Amniotic stem cell (primary cell): ENCODE data around the gene IGFBP6.

ENCODE experiments used
- DNase-seq: peaks from one replicate; lab custom pipeline; 2025; lab: John Stamatoyannopoulos, UW

IGFBP6 gene, protein sequence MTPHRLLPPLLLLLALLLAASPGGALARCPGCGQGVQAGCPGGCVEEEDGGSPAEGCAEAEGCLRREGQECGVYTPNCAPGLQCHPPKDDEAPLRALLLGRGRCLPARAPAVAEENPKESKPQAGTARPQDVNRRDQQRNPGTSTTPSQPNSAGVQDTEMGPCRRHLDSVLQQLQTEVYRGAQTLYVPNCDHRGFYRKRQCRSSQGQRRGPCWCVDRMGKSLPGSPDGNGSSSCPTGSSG

DNA sequence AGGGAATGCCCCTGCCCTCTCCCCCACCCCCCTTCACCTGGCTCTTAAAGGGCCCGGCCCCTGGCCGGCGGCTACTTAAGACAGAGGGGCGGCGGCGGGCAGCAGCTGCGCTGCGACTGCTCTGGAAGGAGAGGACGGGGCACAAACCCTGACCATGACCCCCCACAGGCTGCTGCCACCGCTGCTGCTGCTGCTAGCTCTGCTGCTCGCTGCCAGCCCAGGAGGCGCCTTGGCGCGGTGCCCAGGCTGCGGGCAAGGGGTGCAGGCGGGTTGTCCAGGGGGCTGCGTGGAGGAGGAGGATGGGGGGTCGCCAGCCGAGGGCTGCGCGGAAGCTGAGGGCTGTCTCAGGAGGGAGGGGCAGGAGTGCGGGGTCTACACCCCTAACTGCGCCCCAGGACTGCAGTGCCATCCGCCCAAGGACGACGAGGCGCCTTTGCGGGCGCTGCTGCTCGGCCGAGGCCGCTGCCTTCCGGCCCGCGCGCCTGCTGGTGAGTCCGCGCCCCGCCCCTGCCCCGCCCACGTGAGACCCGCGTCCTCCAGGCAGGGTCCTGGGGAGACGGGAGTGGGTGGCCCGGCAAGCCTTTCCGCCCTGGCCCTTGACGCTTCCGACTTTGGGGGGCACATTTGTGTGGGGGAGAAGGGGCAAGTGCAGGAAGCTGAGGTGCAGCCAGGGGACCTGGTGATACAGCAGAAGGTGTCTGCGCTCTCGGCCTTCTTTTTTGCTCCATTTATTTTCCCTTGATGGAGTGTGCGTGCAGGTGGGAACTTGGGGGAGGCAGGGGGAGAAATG, at the start of gene IGFBP6:
IGFBP6 (plus strand) TSS at position 104 of the 790 bp plus-strand sequence; CDS start at position 155, 51 bp downstream.
- peak; percentile 19 for DNase-seq

DNA sequence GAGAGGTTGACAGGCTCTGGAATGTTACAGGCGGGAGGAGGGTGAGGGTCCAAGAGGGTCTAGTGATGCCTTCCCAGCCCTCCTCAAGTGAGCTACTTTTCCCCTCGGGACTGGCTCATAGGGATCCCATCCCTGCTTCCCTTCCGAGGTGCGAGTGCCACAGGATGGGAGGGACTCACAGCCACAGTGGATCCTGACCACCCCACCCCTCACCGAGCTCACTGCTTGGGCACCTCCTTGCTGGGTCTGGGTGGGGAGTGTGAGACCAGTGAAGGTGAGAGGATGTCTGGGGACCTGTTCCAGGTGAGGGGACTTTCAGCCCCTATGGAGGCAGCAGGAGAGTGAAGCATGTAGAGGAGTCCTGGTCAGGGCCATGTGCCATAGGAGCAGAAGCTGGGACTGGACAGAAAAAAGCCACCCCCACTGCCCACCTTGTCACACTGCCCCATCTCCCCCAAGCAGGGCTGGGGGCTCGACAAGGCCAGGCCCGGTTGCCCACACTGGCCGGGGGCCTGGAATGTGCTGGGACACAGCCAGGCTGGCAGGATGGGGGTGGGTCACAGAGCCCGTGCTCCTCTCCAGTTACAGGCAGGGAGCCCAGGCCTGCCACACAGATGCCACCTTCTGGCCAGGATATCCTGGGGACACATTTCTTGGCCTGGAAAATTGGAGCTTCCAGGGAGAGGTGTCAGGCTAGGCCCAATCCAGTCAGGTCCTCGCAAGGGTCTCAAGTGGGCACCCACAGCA, 49.3 kb upstream of the IGFBP6 start:
- DNase-seq: no peak

DNA sequence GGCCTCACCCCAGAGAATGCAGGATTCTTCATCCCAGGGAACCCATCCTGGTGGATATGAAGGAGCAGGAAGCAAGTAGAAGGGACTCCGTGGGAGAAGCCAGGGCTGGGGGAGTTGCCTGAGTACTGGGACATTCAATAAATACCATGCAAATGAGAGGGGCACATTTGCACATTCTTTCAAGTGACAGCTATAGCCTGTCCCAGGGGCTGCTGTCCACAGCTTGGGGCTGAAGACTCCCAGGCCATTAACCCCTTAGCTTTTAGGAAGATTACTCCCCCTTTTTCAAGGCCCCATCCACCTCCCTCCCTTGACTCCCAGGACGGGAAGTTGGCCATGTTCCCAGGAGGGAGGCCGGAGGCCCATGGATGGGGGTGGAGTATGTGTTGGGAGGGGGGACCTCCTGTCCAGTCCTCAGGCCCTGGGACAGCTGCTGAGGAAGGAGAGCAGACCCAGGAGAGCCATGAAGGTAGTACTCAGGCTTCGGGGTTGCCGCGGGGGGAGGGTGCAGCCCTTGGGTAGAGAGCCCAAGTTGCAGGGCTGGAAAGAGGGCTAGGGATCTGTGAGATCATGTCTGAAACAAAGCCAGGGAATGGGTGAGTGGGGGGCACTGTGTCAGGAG, 48.6 kb upstream of the IGFBP6 start:
- DNase-seq: no peak

DNA sequence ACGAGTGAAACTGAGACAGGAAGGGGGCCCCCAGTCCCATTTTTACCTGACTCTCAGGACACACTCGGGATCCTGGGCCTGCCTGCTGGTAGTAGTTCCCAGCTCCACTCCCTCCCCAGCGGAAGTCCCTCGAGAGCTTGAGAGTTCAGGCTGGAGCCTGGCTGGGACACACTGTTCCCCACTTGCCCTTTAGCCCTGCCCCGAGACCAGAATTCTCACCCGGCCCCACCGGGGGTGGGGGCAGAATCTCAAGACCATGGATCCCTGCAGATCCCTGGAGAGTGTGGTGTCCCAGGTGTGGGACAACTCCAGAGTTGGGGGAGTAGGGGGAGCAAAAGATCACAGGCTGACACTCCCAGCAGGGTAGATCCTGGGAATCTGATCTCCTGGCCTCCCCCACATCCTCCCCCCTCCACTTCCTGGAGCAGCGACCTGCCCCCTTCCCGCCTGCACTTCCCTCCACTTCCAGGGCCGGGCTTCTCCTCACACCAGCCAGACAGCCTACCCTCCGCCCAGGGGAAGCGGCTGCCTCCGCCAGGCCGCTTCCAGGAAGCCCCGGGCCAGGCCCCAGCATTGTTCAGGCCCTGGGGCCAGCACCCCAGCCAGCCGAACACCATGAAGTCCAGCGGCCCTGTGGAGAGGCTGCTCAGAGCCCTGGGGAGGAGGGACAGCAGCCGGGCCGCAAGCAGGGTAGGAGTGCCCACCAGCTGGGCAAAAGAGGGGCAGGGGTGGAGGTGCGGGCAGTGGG, 47.7 kb upstream of the IGFBP6 start, which contains the start of gene TNS2:
TNS2 (plus strand) TSS at position 495 of the 748 bp plus-strand sequence; CDS start at position 616, 121 bp downstream.
- DNase-seq: no peak

DNA sequence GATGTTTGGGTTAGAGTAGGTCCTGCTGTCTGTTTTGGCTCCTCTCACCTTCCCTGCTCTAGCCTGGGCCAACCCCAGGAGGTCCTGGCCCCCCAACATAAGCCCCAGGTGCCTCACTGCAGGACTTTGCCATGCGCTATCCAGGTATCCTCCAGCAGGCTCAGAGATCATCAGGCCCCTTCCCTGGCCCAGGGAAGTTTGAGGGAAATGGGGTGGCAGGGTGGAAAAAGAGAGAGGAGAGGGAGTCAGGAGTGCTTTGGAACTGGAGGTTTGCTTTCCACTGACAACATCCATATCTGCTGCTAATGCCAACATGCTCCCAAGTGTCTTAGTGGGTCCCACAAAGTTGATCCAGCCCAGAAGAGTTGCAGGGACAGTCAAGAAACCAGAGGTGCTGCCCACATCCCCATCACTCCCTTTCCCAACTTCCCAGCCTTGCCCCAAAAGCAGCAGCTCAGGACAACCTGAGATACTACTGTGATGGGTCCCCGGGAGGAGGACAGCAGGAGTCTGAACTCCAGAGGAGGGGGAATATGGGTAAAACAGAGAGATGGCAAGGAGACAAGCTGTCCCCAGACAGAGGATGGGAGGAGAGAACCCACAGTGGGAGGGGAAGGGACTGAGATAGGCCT, 46.9 kb upstream of the IGFBP6 start:
- DNase-seq: no peak

DNA sequence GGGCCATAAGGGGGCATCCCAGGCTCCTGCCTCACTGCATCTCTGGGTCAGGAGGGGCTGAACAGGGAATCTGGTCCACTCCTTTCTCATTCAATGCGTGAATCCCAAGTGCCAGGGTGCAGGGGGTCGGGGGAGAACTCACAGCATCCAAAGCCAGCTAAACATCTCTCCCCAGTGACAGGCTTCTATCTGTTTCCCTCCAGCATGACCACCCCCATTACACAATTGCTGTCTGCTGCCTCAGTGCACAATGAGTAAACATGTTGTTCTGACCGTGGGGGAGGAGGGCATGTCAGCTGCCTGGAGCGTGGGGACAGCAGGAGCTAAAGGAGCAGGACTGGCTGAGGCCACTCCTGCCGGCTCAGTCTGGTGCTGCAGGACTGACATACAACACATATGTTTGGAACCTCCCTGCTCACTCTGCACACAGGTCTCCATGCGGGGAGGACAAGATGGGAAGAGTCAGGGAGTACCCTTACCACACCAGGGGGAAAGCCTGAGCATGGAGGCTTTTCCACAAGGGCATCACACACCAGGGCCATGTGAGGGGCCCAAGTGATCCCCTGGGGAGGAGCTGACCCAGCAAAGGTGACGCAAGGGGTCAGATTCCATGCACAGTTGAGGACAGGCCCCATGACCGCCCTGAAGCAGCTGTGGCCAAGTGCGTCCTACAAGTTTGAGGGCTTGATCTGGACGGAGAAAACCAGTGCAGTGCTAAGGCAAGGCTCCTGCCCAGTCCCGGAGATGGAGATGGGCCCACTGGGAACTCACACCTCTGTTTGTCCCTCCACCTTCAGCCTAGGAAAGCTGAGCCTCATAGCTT, 46.2 kb upstream of the IGFBP6 start:
- DNase-seq: no peak

DNA sequence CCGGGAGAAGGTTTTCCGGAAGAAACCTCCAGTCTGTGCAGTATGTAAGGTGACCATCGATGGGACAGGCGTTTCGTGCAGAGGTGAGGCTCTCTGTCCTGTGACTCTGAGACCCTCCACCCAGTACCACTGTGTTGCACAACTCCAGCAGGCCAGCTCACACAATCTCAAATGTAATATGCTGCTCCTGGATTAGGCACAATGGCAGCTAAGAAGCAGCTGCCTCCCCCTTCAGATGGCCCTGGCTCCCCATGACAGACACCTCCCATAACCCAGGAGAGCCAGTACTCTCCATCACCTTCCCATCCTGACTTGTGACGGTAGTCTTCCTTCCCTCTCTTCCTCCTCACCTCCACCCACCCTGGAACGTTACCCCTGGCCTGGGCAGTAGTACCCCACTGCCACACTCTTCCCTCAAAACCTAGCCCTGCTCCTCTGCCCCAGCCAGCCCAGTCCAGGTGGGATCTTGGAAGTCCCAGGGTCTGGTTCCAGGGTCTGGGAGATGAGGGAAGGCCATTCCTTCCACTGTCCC, 45.5 kb upstream of the IGFBP6 start:
- no peak for DNase-seq

DNA sequence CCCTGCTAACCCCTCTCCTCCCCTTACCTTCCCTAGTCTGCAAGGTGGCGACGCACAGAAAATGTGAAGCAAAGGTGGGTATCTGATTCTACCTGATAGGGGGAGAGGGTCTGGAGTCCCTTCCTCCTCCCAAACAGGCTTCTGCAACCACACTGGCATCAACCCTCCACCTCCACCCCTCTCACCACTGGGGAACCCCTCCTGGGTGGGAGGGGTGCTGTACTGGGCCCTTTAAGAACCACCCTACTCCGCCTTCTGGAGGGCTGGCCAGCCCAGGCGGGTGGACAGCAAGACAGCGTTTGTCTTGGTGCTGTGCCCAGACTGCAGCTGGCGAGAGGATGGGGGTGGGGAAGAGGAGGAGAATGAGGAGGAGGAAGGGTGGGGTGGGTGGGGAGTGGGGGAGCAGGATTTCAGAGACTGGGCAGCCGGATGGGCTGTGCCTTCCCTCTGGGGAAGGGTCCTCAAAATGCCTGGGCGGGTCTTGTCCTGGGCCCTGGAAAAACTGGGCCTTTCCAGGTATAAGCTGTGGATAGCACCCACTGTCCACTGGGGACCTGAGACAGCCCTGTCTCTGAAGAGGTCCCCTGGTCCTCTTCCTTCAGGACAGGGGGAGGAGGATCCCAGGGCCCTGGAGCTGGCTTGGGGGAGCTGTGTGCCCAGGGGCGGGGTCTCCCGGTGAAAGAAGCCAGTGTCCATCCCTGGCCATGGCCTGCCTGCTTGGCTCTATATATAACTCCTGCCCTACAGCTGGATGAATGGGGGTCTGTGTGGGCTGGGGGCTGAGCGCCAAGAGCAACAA, 44.8 kb upstream of the IGFBP6 start:
- DNase-seq: peak; percentile 34

DNA sequence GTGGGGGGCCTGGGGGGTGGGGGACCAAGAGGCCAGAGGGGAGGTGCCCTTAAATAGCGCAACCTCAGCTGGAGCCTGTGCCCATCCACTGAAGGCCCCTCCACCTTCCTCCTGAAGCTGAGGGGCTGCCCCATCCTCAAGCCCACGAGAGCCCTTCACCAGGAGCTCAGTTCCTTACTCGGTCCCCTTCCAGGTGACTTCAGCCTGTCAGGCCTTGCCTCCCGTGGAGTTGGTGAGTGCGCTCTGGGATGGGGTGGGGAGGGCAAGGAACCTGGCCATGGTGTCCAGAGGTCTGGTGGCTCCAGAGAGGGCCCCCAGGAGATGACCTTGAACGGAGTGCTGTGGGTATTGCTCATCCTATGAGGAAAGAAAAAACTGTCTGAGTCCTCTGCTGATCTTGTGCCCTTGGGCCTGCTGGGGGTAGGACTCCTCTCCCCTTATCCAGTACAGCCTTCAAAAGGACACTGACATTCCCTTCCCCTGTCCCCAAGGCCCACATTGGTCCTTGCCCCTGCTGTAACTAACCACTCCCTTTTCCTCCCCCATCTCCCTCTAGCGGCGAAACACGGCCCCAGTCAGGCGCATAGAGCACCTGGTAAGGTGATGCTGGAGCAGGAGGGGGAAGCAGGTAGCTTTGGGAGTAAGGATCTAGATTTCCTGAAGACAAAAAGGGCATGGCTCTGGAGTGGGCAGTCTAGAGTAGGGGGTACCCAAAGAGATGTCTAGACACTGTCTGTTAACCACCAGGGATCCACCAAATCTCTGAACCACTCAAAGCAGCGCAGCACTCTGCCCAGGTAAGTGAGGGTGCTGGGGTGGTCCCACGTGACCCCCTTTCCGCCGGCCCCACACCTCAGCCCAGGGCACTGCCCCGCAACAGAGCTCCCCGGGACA, 44.0 kb upstream of the IGFBP6 start:
- DNase-seq: no peak

DNA sequence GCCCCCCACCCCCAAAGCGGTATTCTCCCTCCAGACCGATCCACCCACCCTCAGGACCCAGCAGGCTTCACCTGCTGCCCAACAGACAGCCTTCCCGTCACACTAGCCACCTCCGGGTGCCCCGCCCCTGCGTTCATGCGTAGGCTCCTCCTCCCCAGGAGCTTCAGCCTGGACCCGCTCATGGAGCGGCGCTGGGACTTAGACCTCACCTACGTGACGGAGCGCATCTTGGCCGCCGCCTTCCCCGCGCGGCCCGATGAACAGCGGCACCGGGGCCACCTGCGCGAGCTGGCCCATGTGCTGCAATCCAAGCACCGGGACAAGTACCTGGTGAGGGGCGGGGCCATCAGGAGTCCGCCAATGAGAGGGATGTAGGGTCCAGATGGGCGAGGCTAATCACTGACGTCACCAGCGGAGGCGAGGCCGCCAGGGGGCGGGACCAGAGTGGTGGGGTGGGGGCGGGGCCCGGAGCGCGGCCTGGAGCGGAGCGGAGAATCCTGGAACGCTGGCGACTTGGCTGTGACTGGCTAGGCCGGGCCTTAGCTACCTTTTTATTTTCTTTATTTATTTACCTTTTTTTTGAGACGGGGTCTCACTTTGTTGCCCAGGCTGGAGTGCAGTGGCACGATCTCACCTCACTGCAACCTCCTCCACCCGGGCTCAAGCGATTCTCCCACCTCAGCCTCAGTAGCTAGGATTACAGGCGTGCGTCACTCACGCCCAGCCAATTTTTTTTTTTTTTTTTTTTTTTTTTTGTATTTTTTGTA, 43.2 kb upstream of the IGFBP6 start:
- no peak for DNase-seq

DNA sequence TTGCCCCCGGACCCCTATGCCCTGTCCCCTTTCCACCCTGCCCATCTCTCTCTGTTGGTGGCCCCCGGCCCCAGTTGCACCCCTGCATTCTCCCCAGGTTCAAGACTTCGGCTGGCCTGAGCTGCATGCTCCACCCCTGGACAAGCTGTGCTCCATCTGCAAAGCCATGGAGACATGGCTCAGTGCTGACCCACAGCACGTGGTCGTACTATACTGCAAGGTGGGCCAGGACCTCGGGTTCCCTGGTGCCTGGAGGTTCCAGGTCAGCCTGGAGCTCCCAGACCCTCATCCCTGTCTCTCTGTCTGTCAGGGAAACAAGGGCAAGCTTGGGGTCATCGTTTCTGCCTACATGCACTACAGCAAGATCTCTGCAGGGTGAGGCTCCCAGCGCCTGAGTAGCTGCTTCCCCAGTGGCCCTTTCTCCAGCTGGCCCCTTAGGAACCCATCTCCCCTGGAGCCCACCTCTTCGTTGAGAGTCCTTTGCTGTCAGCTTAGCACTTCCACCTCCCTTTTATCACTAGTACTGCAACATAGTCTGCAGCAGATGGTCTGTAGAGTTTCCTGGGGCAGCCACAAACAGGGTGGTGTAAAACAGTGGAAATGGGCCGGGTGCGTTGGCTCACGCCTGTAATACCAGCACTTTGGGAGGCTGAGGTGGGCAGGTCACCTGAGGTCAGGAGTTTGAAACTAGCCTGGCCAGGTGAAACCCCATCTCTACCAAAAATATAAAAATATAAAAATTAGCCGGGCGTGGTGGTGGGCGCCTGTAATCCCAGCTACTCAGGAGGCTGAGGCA, 41.8 kb upstream of the IGFBP6 start:
- DNase-seq: no peak

DNA sequence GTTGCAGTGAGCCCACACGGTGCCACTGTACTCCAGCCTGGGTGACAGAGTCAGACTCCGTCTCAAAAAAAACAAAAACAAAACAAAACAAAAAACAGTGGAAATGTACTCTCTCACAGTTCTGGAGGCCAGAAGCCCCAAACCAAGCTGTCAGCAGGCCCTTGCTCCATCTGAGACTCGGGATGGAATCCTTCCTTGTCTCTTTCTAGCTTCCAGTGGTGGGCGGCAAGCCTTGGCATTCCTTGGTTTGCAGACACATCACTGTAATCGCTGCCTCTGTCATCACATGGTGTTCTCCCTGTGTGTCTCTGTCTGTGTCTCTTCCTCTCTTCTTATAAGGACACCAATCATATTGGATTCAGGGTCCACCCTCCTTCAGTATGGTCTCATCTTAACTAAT, 41.2 kb upstream of the IGFBP6 start:
- no peak for DNase-seq

DNA sequence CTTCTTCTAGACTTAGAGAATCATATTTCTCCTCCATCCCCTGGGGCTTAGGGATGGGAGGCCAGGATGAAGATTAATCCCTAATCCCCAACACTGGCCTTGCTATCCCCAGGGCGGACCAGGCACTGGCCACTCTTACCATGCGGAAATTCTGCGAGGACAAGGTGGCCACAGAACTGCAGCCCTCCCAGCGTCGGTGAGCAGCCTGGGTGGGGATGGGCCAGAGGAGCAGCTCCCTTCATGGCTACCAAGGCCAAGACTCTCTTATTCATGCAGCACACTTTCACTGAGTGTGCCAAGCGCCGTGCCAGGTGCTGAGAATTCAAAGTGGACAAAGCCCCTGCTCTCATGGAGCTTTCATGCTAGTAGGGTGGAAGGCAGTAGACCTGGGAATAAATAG, 40.6 kb upstream of the IGFBP6 start:
- no peak for DNase-seq

DNA sequence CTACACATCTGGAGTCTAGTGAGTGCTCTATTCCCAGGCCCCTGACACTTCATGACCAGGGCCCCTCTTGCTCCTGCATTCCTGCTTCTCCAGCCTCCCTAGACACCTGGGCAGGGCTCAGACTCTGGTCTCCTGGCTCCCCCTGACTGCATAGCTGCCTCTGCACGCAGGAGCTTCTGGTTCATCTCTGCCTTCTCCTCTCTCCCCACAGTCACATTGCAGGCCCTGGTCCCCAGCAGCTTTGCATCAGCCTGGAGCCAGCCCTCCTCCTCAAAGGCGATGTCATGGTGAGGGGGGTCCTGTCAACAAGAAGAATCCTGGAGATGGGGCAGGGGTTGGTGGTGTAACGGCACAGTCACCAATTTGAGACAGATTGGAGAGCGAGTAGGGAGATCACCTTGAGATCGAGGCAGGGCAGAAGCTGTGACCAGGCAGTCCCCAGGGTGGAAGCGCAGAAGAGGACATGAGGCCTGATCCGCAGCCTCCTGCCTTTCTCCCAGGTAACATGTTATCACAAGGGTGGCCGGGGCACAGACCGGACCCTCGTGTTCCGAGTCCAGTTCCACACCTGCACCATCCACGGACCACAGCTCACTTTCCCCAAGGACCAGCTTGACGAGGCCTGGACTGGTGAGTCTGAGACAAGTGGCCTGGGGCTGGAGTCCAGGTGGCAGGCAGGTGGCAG, 39.5 kb upstream of the IGFBP6 start:
- DNase-seq: no peak

DNA sequence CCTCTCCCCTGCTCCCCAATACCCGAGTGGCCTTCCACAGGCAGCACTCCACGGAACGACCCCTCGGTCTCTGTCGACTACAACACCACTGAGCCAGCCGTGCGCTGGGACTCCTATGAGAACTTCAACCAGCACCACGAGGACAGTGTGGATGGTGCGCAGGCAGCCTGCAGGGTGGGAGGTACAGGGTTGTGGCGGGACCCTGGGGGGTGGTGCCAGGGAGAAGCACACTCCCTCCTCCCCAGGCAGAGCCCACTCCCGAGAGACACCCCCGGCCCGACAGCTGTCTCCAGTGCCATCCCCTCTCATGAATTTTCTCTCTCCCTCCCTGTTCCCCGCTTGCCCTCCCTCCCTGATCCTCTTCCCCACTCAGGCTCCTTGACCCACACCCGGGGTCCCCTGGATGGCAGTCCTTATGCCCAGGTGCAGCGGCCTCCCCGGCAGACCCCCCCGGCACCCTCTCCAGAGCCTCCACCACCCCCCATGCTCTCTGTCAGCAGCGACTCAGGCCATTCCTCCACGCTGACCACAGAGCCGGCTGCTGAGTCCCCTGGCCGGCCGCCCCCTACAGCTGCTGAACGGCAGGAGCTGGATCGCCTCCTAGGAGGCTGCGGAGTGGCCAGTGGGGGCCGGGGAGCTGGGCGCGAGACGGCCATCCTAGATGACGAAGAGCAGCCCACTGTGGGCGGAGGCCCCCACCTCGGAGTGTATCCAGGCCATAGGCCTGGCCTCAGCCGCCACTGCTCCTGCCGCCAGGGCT, 38.6 kb upstream of the IGFBP6 start:
- DNase-seq: no peak
